Endodermal cell (in vitro differentiated cells): ENCODE results near the gene NUCKS1. TPM values are rescaled to one million over a fixed set of nuclear protein-coding genes. Genes with fewer than 3 reads are reported as not detected.
A peak's percentile ranks its signal among the peaks of the same experiment; 100 is the strongest.

Source experiments
- DNase-seq: peaks from one replicate; pipeline ENCODE4 v3.0.0-alpha.2; 2017
- H3K27ac ChIP-seq: 2 replicates; pipeline ENCODE4 v1.5.1; 2013; ENCODE audit warnings: mild to moderate bottlenecking, low read depth, low read length, moderate library complexity
- H3K27me3 ChIP-seq: 2 replicates; pipeline ENCODE4 v1.6.1; 2013; ENCODE audit warnings: mild to moderate bottlenecking, low read length, moderate library complexity; ENCODE audit not compliant: insufficient read depth, control insufficient read depth, poor library complexity, severe bottlenecking
- H3K36me3 ChIP-seq: 2 replicates; pipeline ENCODE4 v1.7.0; 2013; ENCODE audit warnings: mild to moderate bottlenecking, low read length, moderate library complexity; ENCODE audit not compliant: control insufficient read depth, insufficient read depth
- H3K4me1 ChIP-seq: one replicate; pipeline ENCODE4 v1.7.0; 2013; ENCODE audit warnings: low read length; ENCODE audit not compliant: control insufficient read depth, insufficient read depth
- H3K4me3 ChIP-seq: 2 replicates; pipeline ENCODE4 v1.5.1; 2013; ENCODE audit warnings: mild to moderate bottlenecking, low read length, moderate library complexity
- H3K9ac ChIP-seq: 2 replicates; pipeline ENCODE4 v1.6.1; 2013; ENCODE audit warnings: mild to moderate bottlenecking, low read length, moderate library complexity; ENCODE audit not compliant: poor library complexity, severe bottlenecking; ENCODE audit errors: extremely low read depth
- H3K9me3 ChIP-seq: 2 replicates; pipeline ENCODE4 v1.6.1; 2013; ENCODE audit warnings: mild to moderate bottlenecking, low read length, moderate library complexity; ENCODE audit not compliant: control insufficient read depth
- H3K27ac Mint-ChIP-seq: 2 replicates; pipeline ENCODE4 v1.8.0; 2020; ENCODE audit warnings: mixed read lengths
- H3K27me3 Mint-ChIP-seq: 2 replicates; pipeline ENCODE4 v1.8.0; 2021; ENCODE audit warnings: mild to moderate bottlenecking, mixed read lengths; ENCODE audit not compliant: insufficient read depth
- H3K36me3 Mint-ChIP-seq: 2 replicates; pipeline ENCODE4 v1.8.0; 2020; ENCODE audit warnings: low read depth, mixed read lengths
- H3K4me1 Mint-ChIP-seq: 2 replicates; pipeline ENCODE4 v1.8.0; 2020; ENCODE audit warnings: mixed read lengths
- H3K4me3 Mint-ChIP-seq: 2 replicates; pipeline ENCODE4 v1.8.0; 2020; ENCODE audit warnings: mild to moderate bottlenecking, moderate library complexity, mixed read lengths
- H3K9me3 Mint-ChIP-seq: 2 replicates; pipeline ENCODE4 v1.8.0; 2020; ENCODE audit warnings: mild to moderate bottlenecking, mixed read lengths
- WGBS, 2 experiments: methylation state at CpG; one replicate each; pipeline versions ENCODE4 v1.1.5 to v1.1.7; 2013; ENCODE audit warnings: missing lambda C conversion rate in 2 of 2, mixed read lengths in 1 of 2; ENCODE audit not compliant: insufficient coverage in 1 of 2, insufficient read length in 1 of 2; 5-methylcytosine and 5-hydroxymethylcytosine counted together
- total RNA-seq, 2 donors: library from RNA; stranded (reverse); fragmentation: NEBNext Ultra II Directional in 1 of 2; extraction: Animal tissue kit (Norgen Biotek cat#: 25700) in 1 of 2; gene quantifications; 2 replicates in 1 of 2; 3 replicates in 1 of 2; pipeline ENCODE4 v1.2.1, GENCODE V29; 2021
- TF ChIP-seq, protein P1 (sequence below): fragments of 200-600 bp; sonication (generic); conservative IDR thresholded peaks from 2 replicates; pipeline ENCODE4 v1.5.0; 2021; ENCODE audit warnings: antibody characterized with exemption, mild to moderate bottlenecking

The NUCKS1 gene
- total RNA-seq, 2 donors from 2014 or later = 380 to 532 TPM

DNA sequence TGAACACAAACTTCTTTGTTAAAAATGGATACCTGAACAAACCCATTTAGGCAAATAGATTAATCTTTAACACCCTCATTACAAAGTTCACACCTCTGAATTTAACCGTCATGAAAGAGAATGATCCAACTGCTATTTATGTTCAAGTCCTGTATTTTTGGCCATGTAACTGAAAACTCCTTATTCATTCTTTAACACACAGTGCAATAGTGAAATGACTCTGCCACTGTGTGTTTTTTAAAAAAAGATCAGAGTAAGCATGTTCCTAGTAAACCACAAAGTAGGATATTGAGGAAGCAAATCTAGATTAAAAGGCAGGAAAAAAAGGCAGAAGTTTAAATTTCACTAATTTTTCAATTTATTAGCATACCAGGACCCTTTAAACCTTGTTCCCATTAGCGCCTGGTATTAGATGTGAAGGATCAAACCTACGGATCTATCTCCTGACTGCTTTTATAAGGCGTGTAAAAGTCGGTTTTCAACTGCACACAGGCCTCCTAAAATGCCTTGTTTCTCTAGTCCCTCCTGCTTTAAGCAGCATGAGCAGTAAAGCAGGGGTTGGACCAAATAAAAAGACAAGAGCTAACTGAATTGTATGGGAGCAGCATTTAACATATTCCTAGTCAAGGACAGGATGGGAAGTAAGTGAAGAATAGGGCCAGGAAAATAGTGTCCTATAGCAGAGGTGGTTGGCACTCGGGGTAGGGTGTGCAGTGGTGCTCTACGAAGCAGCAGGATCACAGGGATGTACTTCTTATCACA is 33.4 kb downstream of the NUCKS1 start:
- TF ChIP-seq, protein P1, sequence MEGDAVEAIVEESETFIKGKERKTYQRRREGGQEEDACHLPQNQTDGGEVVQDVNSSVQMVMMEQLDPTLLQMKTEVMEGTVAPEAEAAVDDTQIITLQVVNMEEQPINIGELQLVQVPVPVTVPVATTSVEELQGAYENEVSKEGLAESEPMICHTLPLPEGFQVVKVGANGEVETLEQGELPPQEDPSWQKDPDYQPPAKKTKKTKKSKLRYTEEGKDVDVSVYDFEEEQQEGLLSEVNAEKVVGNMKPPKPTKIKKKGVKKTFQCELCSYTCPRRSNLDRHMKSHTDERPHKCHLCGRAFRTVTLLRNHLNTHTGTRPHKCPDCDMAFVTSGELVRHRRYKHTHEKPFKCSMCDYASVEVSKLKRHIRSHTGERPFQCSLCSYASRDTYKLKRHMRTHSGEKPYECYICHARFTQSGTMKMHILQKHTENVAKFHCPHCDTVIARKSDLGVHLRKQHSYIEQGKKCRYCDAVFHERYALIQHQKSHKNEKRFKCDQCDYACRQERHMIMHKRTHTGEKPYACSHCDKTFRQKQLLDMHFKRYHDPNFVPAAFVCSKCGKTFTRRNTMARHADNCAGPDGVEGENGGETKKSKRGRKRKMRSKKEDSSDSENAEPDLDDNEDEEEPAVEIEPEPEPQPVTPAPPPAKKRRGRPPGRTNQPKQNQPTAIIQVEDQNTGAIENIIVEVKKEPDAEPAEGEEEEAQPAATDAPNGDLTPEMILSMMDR = no peak
- peaks cover 64% of the 10 kb centered on the region for H3K36me3 Mint-ChIP-seq
- WGBS, 2 experiments = 86 to 94% methylated on average over 5 to 7 of the region's 7 CpGs

DNA sequence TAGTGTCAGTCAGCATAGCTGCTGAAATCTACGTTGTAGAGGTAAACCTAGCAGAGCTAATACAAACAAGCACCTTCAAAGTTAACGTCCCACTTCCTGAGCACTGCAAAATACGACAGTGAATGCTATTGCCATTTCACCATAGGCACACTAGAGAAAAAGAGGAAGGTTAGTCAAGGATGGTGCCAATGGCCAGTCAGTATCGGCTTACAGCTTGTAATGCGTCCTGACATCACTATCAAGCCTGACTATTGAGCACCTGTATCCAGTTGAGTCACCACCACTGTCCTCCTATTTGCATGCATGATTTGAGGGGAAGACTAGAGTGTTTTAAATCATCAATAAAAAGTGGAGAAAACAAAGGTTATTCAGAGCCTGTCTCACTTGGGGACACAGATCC is 34.4 kb downstream of the NUCKS1 start:
- DNase-seq = no peak
- no peaks in the 10 kb centered on the region for H3K27me3 ChIP-seq
- H3K9ac ChIP-seq = no peak overlapping the region
- H3K27ac ChIP-seq = no peak overlapping the region
- Mint-ChIP-seq H3K4me3 (no peak overlapping the region), H3K36me3 (peaks cover 57% of the 10 kb centered on the region), H3K27me3 (no peaks in the 10 kb centered on the region), H3K4me1 (peaks cover 40% of the 10 kb centered on the region), H3K9me3 (no peaks in the 10 kb centered on the region), H3K27ac (peak overlapping the region; percentile 2)
- peaks cover 4% of the 10 kb centered on the region for H3K4me1 ChIP-seq
- H3K36me3 ChIP-seq = peaks cover 90% of the 10 kb centered on the region
- H3K4me3 ChIP-seq = no peak overlapping the region
- WGBS, 2 experiments = 93 to 100% methylated on average over 4 to 5 of the region's 5 CpGs
- TF ChIP-seq, protein P1 = no peak
- H3K9me3 ChIP-seq = no peaks in the 10 kb centered on the region

More for the DNA sequence above, 33.4 kb downstream of the NUCKS1 start:
- peak overlapping the region; percentile 5 for H3K27ac Mint-ChIP-seq
- H3K4me3 Mint-ChIP-seq = no peak overlapping the region
- Histone ChIP-seq H3K4me3 (no peak overlapping the region), H3K9me3 (no peaks in the 10 kb centered on the region), H3K36me3 (peaks cover 92% of the 10 kb centered on the region), H3K9ac (no peak overlapping the region), H3K27me3 (no peaks in the 10 kb centered on the region), H3K27ac (no peak overlapping the region), H3K4me1 (no peaks in the 10 kb centered on the region)
- DNase-seq = no peak
- peaks cover 36% of the 10 kb centered on the region for H3K4me1 Mint-ChIP-seq
- no peaks in the 10 kb centered on the region for H3K9me3 Mint-ChIP-seq
- H3K27me3 Mint-ChIP-seq = no peaks in the 10 kb centered on the region

DNA sequence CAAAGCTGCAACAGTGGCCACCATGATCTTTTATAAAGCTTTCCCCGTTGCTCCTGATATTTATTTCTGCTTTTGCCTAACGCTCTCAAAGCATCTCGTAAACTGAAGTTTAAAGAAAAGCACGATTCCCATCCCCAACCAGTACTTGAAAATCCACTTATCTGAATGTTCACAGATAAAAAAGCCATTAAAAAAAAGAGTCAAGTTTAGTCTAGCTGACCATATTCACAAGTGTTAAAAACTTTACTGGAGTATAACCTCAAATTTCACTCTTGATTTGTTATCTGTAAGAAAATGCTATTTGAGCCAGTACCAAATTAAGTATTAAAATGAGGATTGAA is 35.1 kb downstream of the NUCKS1 start:
- Histone ChIP-seq H3K27me3 (no peaks in the 10 kb centered on the region), H3K9me3 (no peaks in the 10 kb centered on the region), H3K4me3 (no peak overlapping the region), H3K9ac (no peak overlapping the region), H3K36me3 (peaks cover 90% of the 10 kb centered on the region), H3K27ac (peak overlapping the region; percentile 9), H3K4me1 (peaks cover 4% of the 10 kb centered on the region)
- Mint-ChIP-seq H3K9me3 (no peaks in the 10 kb centered on the region), H3K4me3 (no peak overlapping the region), H3K27ac (peak overlapping the region; percentile 52), H3K4me1 (peaks cover 41% of the 10 kb centered on the region), H3K36me3 (peaks cover 52% of the 10 kb centered on the region), H3K27me3 (no peaks in the 10 kb centered on the region)
- WGBS, 2 experiments = 91 to 100% methylated on average over 2 to 4 of the region's 4 CpGs
- TF ChIP-seq, protein P1 = no peak
- no peak for DNase-seq
